Measurements from ENCODE around the gene CCDC185.

DNA sequence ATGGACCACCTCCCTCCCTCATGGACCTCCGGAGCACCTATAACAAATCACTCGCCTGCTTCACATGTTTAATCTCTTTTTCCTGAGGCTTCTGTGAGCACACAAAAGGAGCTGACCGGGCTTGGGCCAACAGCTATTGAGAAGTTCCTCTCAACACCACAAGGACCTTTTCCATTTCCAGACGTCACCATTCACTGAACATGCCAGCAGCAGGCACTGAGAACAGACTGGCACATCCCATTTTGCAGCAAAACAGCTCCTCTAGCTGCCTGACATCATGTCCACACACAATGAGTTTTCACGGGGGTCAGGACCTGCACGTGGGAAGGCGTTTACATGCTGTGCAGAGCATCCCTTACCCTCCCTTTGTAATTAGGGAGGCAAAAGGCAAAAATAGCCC is 40.3 kb upstream of the CCDC185 start:
- TF ChIP-seq, protein P1, sequence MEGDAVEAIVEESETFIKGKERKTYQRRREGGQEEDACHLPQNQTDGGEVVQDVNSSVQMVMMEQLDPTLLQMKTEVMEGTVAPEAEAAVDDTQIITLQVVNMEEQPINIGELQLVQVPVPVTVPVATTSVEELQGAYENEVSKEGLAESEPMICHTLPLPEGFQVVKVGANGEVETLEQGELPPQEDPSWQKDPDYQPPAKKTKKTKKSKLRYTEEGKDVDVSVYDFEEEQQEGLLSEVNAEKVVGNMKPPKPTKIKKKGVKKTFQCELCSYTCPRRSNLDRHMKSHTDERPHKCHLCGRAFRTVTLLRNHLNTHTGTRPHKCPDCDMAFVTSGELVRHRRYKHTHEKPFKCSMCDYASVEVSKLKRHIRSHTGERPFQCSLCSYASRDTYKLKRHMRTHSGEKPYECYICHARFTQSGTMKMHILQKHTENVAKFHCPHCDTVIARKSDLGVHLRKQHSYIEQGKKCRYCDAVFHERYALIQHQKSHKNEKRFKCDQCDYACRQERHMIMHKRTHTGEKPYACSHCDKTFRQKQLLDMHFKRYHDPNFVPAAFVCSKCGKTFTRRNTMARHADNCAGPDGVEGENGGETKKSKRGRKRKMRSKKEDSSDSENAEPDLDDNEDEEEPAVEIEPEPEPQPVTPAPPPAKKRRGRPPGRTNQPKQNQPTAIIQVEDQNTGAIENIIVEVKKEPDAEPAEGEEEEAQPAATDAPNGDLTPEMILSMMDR (IDR thresholded peaks at IDR 0.05 in 8 of 11, conservative IDR thresholded peaks at IDR 0.05 in 3 of 11) = no peak
- no peak for TF ChIP-seq POLR2A (IDR thresholded peaks at IDR 0.05)
